ENCODE data around the gene ZGPAT. TPM values are rescaled to one million over a fixed set of nuclear protein-coding genes. Genes with fewer than 3 reads are reported as not detected.

The ZGPAT gene
- total and polyA plus RNA-seq, 9 of the 15 experiments (the other 6 are each of a cell fraction or from before 2014, with no cell fraction given), result 0.14 to 26.6 (median 7.4) TPM

- intact Hi-C loops (cut with micrococcal nuclease) (no loop called here), in situ Hi-C loops (cut with MboI) (no loop called here)
- H3K27me3 ChIP-seq (ENCODE audit: control insufficient read depth in 2 of 2, insufficient read depth in 2 of 2, low read length in 2 of 2), result no peaks in the 10 kb centered on the region
- H4K20me1 ChIP-seq (replicated peaks; ENCODE audit: control insufficient read depth, insufficient read depth, low read length), result no peaks in the 10 kb centered on the region; the same call in 1 of the 2 replicates
- ATAC-seq, result no peak
- peak overlapping the region in 1 of 2 experiments; percentile 96; a peak in 2 of 4 replicates for H3K9ac ChIP-seq (ENCODE audit: insufficient read depth in 1 of 2, low read depth in 2 of 2, low read length in 2 of 2)
- no peaks in the 10 kb centered on the region for H3K9me1 ChIP-seq (ENCODE audit: control insufficient read depth, insufficient read depth, low read length)
- H3K4me1 ChIP-seq (replicated peaks in 1 of 2; ENCODE audit: control insufficient read depth in 2 of 2, insufficient read depth in 2 of 2, low read length in 2 of 2), result peaks cover 11 to 76% of the 10 kb centered on the region in 2 experiments
- WGBS (ENCODE audit: insufficient coverage, low coverage, missing lambda C conversion rate), result 94% methylated on average over 19 of the region's 37 CpGs
- POLR2A ChIA-PET, result interaction anchor here (0.8 to 2.0 kb wide), 2 partner anchors 35 to 123 kb away, joined by 4 to 7 read pairs; partner anchors contain the start of genes ARFRP1, TPD52L2 and ZGPAT
- no peak for FAIRE-seq
- H3K27ac ChIP-seq (ENCODE audit: extremely low read depth, low read depth, low read length), result no peak overlapping the region
- peaks cover 35% of the 10 kb centered on the region; the same call in 1 of the 3 replicates for H3K36me3 ChIP-seq (ENCODE audit: control insufficient read depth, insufficient read depth, low read length)
- H3K4me3 ChIP-seq, result no peak overlapping the region
- CTCF ChIA-PET (ENCODE audit: low intra/inter-chr PET ratio), result no interaction called here
- DNase-seq (ENCODE audit: extremely low read depth in 1 of 4, low spot score in 3 of 4), result peak in 2 of 4 experiments; percentile 5 to 17
- H3K79me2 ChIP-seq (ENCODE audit: control insufficient read depth, insufficient read depth, low read length), result peaks cover 16% of the 10 kb centered on the region
- no TSS peak for BruUV-seq (replicated peaks)
- H2AFZ ChIP-seq (ENCODE audit: low read depth, low read length), result no peak overlapping the region
- H3K4me2 ChIP-seq (ENCODE audit: insufficient read depth, low read length), result no peak overlapping the region
- H3K9me3 ChIP-seq (replicated peaks; ENCODE audit: control insufficient read depth, insufficient read depth, low read depth, low read length), result no peaks in the 10 kb centered on the region
- no peak for TF ChIP-seq ZBTB40 (IDR thresholded peaks at IDR 0.05)
- TF ChIP-seq ZBTB40 (CRISPR knock-in tag; IDR thresholded peaks at IDR 0.05), result no peak
- no peak for TF ChIP-seq KDM2B (CRISPR knock-in tag; IDR thresholded peaks at IDR 0.05)
- no peak for TF ChIP-seq FUS (optimal IDR thresholded peaks at IDR 0.05; ENCODE audit: low read depth, low read length)
- TF ChIP-seq NR2C2 (CRISPR knock-in tag; IDR thresholded peaks at IDR 0.05), result no peak
- no peak for TF ChIP-seq NR2C2 (tag; IDR thresholded peaks at IDR 0.05)
- no peak for TF ChIP-seq AFF4 (CRISPR knock-in tag; IDR thresholded peaks at IDR 0.05)
- TF ChIP-seq TEAD2 (tag; IDR thresholded peaks at IDR 0.05), result no peak
- no peak for TF ChIP-seq CBX5 (IDR thresholded peaks at IDR 0.05; ENCODE audit: borderline replicate concordance, low read depth)
These were observed 34.7 kb downstream of the ZGPAT start for GRCh38 chr20:63742381-63743024.
